ENCODE data around the gene EXOC3L4.

DNA sequence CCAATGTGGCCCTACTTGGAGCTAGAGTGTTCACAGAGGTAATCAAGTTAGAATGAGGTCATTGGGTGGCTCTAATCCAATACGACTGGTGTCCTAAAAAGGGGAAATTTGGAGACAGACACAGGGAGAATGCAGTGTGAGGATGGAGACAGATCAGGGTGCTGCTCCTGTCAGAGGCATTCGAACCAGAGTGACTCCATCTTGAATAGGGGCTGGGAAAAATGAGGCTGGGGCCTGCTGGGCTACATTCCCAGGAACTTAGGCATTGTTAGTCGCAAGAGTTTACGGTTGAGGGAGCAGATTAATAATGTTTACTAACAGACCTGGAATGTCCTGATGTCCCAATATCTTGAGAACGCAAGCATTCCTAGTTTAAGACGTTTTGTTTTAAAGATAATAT lies 49.0 kb downstream of the EXOC3L4 start:
- TF ChIP-seq, protein P1, sequence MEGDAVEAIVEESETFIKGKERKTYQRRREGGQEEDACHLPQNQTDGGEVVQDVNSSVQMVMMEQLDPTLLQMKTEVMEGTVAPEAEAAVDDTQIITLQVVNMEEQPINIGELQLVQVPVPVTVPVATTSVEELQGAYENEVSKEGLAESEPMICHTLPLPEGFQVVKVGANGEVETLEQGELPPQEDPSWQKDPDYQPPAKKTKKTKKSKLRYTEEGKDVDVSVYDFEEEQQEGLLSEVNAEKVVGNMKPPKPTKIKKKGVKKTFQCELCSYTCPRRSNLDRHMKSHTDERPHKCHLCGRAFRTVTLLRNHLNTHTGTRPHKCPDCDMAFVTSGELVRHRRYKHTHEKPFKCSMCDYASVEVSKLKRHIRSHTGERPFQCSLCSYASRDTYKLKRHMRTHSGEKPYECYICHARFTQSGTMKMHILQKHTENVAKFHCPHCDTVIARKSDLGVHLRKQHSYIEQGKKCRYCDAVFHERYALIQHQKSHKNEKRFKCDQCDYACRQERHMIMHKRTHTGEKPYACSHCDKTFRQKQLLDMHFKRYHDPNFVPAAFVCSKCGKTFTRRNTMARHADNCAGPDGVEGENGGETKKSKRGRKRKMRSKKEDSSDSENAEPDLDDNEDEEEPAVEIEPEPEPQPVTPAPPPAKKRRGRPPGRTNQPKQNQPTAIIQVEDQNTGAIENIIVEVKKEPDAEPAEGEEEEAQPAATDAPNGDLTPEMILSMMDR (IDR thresholded peaks at IDR 0.05 in 8 of 11, conservative IDR thresholded peaks at IDR 0.05 in 3 of 11), result no peak
- TF ChIP-seq POLR2A (IDR thresholded peaks at IDR 0.05) (no peak), POLR2AphosphoS5 (IDR thresholded peaks at IDR 0.05) (no peak)
